ENCODE measurements around the gene ATP2A2. TPM values are rescaled to one million over a fixed set of nuclear protein-coding genes. Genes with fewer than 3 reads are reported as not detected.

The ATP2A2 gene
- total and polyA plus RNA-seq, 2 of the 4 experiments (the other 2 are of a cell fraction): 166 to 225 TPM

DNA sequence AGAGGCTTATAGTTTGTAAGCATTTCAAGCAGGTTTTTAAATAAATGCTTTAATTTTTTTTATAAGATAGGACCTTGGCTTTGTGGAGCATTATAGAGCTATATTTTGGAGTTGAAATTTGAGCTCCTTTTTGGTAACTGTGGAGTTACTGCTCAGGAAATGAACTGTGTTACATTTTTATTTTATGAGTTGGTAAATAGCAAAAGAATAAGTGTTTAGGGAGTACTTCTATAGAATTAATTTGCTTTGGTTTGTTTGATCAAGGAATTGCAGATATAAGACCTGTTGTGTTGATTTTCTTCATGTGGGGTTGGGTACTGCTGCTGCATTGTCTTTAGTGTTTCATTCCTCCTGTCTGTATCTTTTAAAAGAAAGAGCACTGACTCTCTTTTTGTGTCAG lies 3.5 kb downstream of the ATP2A2 start:
- Histone ChIP-seq H3K79me1 (ENCODE audit: low read depth in 1 of 2, low read length in 2 of 2) (peaks cover 0 to 27% of the 10 kb centered on the region in 2 experiments; a peak in 2 of 4 replicates), H3K56ac (ENCODE audit: extremely low read depth, insufficient read depth, low read length) (no peak overlapping the region), H2BK20ac (ENCODE audit: low read depth, low read length) (no peak overlapping the region), H3K18ac (ENCODE audit: low read depth, low read length) (no peak overlapping the region), H3K4me2 (ENCODE audit: low read depth, low read length) (peak overlapping the region; percentile 94; the same call in 1 of the 2 replicates), H2BK120ac (ENCODE audit: low read depth, low read length) (no peak overlapping the region), H3K9ac (ENCODE audit: low read depth, low read length) (no peak overlapping the region; the same call in 1 of the 2 replicates), H3K4me3 (ENCODE audit: insufficient read depth, low read depth, low read length) (peak overlapping the region; percentile 33; the same call in 1 of the 2 replicates), H3K4ac (ENCODE audit: low read depth, low read length) (no peak overlapping the region), H4K5ac (ENCODE audit: low read depth, low read length) (no peak overlapping the region), H3K9me3 (ENCODE audit: control insufficient read depth, insufficient read depth, low read length) (no peaks in the 10 kb centered on the region), H4K8ac (ENCODE audit: low read depth in 2 of 2, low read length in 2 of 2) (no peak overlapping the region), H2BK5ac (ENCODE audit: low read depth, low read length, poor library complexity, severe bottlenecking) (peak overlapping the region; percentile 29), H2AFZ (replicated peaks; ENCODE audit: low read length, poor library complexity) (no peak overlapping the region), H3K27me3 (ENCODE audit: control insufficient read depth, insufficient read depth, low read length) (no peaks in the 10 kb centered on the region), H3K23ac (ENCODE audit: low read depth, low read length) (no peak overlapping the region; the same call in 1 of the 2 replicates), H2BK15ac (ENCODE audit: low read depth, low read length) (no peak overlapping the region), H2AK9ac (replicated peaks; ENCODE audit: low read depth, low read length, poor library complexity) (no peak overlapping the region), H3K4me1 (ENCODE audit: control insufficient read depth, insufficient read depth, low read length) (peaks cover 13% of the 10 kb centered on the region), H4K91ac (ENCODE audit: insufficient read depth, low read depth, low read length) (no peak overlapping the region), H3K9me1 (ENCODE audit: insufficient read depth, low read length) (0 out of 2 replicates have a peak, but pooled peaks cover 6% of the 10 kb centered on the region), H3K14ac (replicated peaks; ENCODE audit: low read depth, low read length) (no peak overlapping the region), H2AK5ac (ENCODE audit: low read depth, low read length) (no peak overlapping the region), H3K27ac (ENCODE audit: insufficient read depth, low read length) (no peak overlapping the region), H4K20me1 (ENCODE audit: insufficient read depth, low read length) (peaks cover 76% of the 10 kb centered on the region), H3K36me3 (ENCODE audit: control insufficient read depth, insufficient read depth, low read length) (peaks cover 17% of the 10 kb centered on the region)
- ChIA-PET CTCF (no interaction called here), POLR2A (ENCODE audit: unreplicated experiment) (interaction anchor here (0.6 to 0.7 kb wide), 2 partner anchors 8 to 13 kb away, joined by 3 to 4 read pairs; no protein-coding TSS in a partner anchor)
- in situ Hi-C loops (cut with MboI; ENCODE audit: low sequenced_read_pairs): no loop called here
- intact Hi-C loops (cut with micrococcal nuclease): loop anchor here (5.0 kb wide), 1 partner anchor 162 kb away; the partner anchor contains the start of gene IFT81
- ATAC-seq (ENCODE audit: low read depth) (no peak), DNase-seq (no peak)
- TF ChIP-seq MAZ (IDR thresholded peaks at IDR 0.05; ENCODE audit: borderline replicate concordance, low read depth, low read length) (no peak), MAFK (IDR thresholded peaks at IDR 0.05; ENCODE audit: low read depth, low read length) (no peak), RAD21 (IDR thresholded peaks at IDR 0.05; ENCODE audit: low read length) (no peak), NFE2L2 (IDR thresholded peaks at IDR 0.05; ENCODE audit: low read depth, low read length) (no peak), CHD1 (IDR thresholded peaks at IDR 0.05; ENCODE audit: low read depth, low read length) (no peak), CEBPB (IDR thresholded peaks at IDR 0.05; ENCODE audit: low read depth, low read length) (no peak), ELK1 (IDR thresholded peaks at IDR 0.05; ENCODE audit: borderline replicate concordance, low read depth, low read length) (no peak), POLR2A (IDR thresholded peaks at IDR 0.05; ENCODE audit: low read depth, low read length) (no peak), RFX5 (IDR thresholded peaks at IDR 0.05; ENCODE audit: low read depth, low read length) (no peak), RCOR1 (IDR thresholded peaks at IDR 0.05; ENCODE audit: insufficient replicate concordance, low read length) (no peak), USF2 (IDR thresholded peaks at IDR 0.05; ENCODE audit: low read depth, low read length) (no peak), MXI1 (IDR thresholded peaks at IDR 0.05; ENCODE audit: borderline replicate concordance, low read depth, low read length) (no peak), FOS (IDR thresholded peaks at IDR 0.05; ENCODE audit: low read depth, low read length) (no peak), SMC3 (IDR thresholded peaks at IDR 0.05; ENCODE audit: low read depth, low read length) (no peak), CTCF (conservative IDR thresholded peaks at IDR 0.05; ENCODE audit: low read depth, low read length) (no peak), BHLHE40 (IDR thresholded peaks at IDR 0.05; ENCODE audit: low read depth, low read length) (no peak)
- no TSS peak for BruUV-seq (replicated peaks)
- dilution Hi-C loops (cut with HindIII; ENCODE audit: low sequenced_read_pairs, unreplicated experiment): no loop called here
